K562 (cell line): ENCODE data around the gene VPS37B.

ENCODE experiments used
- EZH2 ChIP-seq: IDR thresholded peaks from 2 replicates; pipeline ENCODE4 v1.6.1; 2012; ENCODE audit warnings: low read depth, mild to moderate bottlenecking, inconsistent platforms, low read length, borderline replicate concordance
- HNRNPK ChIP-seq: fragments of 200-400 bp; formaldehyde crosslinking; IDR thresholded peaks from one replicate; pipeline ENCODE4 v1.6.1; 2018; ENCODE audit warnings: mild to moderate bottlenecking, low read depth, low read length; ENCODE audit not compliant: poor library complexity, severe bottlenecking
- MAZ ChIP-seq, 2 experiments: fragments of 450-650 bp in 1 of 2; sonication (generic) in 1 of 2; formaldehyde crosslinking; IDR thresholded peaks in 1 of 2; conservative IDR thresholded peaks in 1 of 2; 2 replicates each; pipeline versions ENCODE4 v1.4.0 to v1.5.0; 2020; ENCODE audit warnings: mild to moderate bottlenecking in 1 of 2, missing genetic modification reagents in 1 of 2
- NFIX ChIP-seq: fragments of 250-450 bp; sonication (Bioruptor Pico); IDR thresholded peaks from 2 replicates; pipeline ENCODE4 v1.4.0; 2020; ENCODE audit warnings: low read depth, mild to moderate bottlenecking, moderate library complexity
- POLR2A ChIP-seq: fragments of 450-650 bp; conservative IDR thresholded peaks from 2 replicates; pipeline ENCODE4 v1.6.1; 2016
- TCF7L2 ChIP-seq: fragments of 150-350 bp; IDR thresholded peaks from 2 replicates; pipeline ENCODE4 v1.6.1; 2016; ENCODE audit warnings: low read depth, mild to moderate bottlenecking, low read length, moderate library complexity
- ZNF24 ChIP-seq: fragments of 450-650 bp; IDR thresholded peaks from 2 replicates; pipeline ENCODE4 v1.6.1; 2016
- TF ChIP-seq, protein P1 (sequence below), 3 experiments: IDR thresholded peaks in 2 of 3; conservative IDR thresholded peaks in 1 of 3; 2 replicates each; pipeline ENCODE4 v1.5.1; 2011 to 2012; ENCODE audit warnings: low read length in 3 of 3, mild to moderate bottlenecking in 3 of 3, control low read depth in 2 of 3, improper control_type of control experiment in 1 of 3, inconsistent platforms in 1 of 3, low read depth in 1 of 3, mixed read lengths in 1 of 3, moderate library complexity in 1 of 3; ENCODE audit not compliant: insufficient read depth in 2 of 3

DNA sequence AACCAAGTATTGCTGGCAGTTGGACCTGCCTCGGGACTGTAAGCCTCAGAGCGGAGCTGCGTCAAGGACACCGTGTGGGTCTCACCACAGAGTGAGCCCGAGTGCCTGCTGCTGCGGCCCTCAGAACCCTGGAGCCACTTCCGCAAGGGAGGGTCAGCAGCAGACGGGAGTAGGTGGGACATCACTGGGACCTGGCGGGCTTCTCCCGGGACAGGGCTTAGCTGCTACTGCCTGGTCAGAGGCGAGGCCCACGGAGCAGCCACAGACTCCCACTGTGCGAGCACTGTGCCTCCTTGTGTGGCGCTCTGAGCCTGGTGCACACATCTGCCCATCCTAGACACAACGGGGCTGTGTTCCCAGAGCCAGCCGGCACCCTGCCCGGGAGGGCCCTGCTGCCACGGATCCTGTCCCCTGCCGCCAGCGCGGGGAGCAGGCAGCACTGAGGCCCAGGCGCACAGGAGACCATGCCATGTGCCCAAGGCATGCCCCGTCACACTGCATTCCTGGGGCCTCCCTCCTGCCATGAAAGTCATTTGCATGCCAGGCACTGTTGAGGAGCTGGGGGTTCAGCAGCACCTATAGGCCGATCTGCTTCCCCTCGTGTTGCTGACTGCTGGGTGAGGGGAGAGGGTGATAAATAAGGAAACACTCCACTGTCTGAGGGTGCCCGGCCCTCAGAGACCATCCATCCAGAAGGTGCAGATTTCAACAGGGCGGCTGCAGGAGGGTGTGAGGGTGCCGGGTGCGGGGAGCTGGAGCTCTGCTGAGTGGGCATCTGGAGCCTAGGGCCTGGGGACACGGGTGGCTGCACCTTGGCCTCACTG lies 50.7 kb downstream of the VPS37B start:
- TF ChIP-seq NFIX (CRISPR knock-in tag): no peak
- TF ChIP-seq ZNF24: no peak
- TF ChIP-seq, protein P1, sequence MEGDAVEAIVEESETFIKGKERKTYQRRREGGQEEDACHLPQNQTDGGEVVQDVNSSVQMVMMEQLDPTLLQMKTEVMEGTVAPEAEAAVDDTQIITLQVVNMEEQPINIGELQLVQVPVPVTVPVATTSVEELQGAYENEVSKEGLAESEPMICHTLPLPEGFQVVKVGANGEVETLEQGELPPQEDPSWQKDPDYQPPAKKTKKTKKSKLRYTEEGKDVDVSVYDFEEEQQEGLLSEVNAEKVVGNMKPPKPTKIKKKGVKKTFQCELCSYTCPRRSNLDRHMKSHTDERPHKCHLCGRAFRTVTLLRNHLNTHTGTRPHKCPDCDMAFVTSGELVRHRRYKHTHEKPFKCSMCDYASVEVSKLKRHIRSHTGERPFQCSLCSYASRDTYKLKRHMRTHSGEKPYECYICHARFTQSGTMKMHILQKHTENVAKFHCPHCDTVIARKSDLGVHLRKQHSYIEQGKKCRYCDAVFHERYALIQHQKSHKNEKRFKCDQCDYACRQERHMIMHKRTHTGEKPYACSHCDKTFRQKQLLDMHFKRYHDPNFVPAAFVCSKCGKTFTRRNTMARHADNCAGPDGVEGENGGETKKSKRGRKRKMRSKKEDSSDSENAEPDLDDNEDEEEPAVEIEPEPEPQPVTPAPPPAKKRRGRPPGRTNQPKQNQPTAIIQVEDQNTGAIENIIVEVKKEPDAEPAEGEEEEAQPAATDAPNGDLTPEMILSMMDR (IDR thresholded peaks at IDR 0.05 in 2 of 3, conservative IDR thresholded peaks at IDR 0.05 in 1 of 3; ENCODE audit: insufficient read depth in 2 of 3, low read depth in 1 of 3, low read length in 3 of 3): no peak
- no peak for TF ChIP-seq POLR2A
- TF ChIP-seq EZH2: no peak
- TF ChIP-seq MAZ (CRISPR knock-in tag; conservative IDR thresholded peaks at IDR 0.05 in 1 of 2, IDR thresholded peaks at IDR 0.05 in 1 of 2): no peak
- no peak for TF ChIP-seq TCF7L2
- TF ChIP-seq HNRNPK: no peak
